Stimulated activated CD4-positive, alpha-beta T cell treated with anti-CD3 and anti-CD28 coated beads, Interleukin-4, amount 100 ng/mL, for 48 hours (primary cell): ENCODE results near the gene RBMS1.

Experiments
- DNase-seq, 2 donors: peaks; one replicate each; pipeline ENCODE4 v3.0.0-alpha.2; 2020; ENCODE audit warnings: low read depth in 2 of 2

RBMS1 gene

DNA sequence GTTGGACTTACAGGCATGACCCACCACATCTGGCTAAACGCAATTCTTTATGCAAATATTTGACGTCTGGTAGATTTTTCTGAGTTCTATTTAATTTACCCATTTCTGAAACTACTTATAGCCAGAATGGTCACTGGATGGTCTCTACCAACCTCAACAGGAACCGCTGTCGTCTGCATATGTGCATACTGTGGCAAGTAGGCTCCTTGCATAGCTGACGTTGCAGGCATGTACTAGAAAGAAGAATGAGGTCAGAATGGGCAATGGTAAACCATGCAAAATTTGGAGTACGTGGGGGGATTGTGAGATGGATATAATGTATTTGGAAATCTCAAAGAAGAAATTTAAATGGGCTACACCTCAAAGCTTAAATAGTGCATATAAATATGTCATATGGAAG is 216.5 kb downstream of the RBMS1 start:
- DNase-seq = no peak

DNA sequence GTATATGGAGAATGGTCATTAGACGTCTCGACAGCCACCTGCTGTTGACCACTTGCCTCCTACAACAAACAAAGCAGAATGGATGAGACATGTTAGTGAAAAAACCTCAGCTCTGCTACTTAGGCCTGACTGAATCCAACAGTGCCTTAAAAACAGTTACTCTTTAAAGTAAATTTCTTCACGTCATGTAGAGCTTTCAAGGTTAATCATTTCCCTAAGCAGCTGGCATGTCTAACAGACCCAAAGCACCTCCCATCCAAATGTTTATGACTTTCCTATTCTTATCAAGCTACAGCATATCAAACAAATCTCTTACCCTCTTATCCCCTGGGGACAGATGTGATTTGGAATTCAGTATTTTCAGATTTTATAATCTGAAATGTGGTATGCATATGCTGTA is 218.0 kb downstream of the RBMS1 start:
- DNase-seq = no peak

DNA sequence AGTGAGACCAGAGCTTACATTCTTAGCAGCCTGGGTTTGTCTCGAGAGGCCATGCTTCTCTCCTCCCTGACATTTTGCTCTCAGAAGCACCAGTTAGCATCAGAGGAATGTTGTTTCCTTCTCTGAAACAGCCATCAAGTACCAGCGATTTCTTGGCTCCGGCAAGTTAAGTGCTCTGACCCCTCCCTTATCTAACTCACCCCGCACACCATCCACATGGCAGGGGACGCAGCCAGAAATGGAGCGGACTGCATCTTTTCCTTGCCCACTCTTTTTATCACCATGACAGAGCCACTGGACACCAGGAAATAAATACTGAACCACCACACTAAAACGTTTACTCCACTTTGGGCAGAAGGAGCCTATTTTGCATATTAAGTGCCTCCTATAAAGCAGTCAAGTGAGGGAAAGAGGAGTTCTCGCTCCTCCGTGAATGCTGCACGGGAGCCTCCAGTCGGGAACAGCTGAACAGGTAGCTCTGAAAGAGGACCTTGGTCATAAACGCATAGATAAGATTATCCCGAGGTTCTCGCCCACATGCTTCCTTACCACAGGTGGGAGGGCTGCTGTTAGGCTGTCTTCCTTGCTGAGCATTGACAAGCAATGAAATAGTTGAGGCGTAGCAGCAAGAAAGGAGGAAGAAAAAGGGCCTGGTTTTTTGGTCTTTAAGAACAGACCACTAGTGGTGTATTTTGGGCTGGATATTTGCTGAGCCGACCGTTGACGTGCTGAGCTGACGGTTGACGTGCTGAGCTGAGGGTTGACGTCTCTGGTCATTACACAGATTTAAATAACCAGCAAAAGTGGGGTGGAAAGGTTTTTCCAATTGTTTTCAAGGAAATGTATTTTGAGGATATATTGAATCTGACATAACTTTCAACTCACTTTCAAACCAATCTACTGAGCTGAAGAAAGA is 222.2 kb downstream of the RBMS1 start:
- DNase-seq = no peak

DNA sequence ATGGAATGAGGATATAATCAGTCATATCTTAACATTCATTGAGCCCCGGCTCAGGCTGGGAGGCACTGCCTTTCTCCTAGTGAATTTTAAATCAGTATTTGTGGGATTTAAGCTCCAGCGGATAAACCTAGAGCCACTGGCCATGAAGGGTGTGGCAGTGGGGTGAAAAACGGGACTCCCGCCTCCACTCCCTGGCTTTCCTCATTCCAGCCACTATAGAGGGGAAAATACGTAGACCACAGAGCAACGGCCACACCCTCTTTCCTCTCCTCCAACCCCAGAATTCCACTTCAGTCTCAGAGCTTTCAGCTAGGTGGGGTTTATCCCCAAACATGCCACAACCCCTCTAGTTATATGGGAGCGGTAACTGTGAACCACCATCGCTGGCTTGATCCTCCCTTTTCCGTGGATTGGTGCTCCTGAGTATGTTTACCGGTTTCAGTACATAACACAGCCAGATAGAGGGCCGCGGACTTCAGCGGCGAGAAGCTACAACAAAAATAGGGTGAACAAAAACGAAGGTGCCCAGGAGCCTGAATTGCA is 223.0 kb downstream of the RBMS1 start:
- no peak for DNase-seq

DNA sequence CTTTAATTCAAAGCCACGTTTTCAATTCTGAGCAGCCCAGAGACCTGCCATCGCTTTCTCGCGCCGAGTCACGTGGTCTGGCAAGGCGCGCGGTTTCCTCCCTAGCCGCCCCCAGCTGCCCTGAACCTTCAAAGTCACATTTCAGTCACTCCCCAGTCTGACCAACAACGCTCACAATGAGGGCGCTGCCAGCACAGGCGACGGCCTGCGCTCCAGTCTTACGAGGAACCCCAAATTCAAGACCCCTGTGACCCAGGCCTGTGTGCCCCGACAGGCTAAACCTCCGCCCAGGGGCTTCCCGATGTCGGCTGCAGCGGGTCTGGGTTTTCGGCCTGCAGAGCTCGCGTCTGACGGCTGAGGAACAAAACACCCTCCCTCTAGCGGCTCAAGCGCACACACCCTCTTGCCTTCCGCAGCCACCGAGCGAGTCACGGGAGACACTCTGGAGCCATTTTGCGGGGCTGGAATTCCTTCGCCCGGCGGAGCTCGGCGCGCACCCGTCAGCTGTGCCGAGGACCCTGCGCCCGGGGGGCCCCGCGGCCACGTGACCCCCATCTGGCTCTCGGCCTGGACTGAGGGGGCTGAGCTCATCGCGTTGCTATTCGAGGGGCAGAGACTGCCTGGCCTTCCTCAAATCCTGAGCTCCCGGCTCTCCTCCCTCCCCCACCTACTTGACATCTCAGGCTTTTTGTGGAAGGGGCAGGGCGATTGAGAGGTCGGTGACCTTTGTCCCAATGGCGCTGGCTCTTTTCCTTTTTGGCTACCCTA is 223.6 kb downstream of the RBMS1 start:
- peak; percentile 50 to 58 for DNase-seq

DNA sequence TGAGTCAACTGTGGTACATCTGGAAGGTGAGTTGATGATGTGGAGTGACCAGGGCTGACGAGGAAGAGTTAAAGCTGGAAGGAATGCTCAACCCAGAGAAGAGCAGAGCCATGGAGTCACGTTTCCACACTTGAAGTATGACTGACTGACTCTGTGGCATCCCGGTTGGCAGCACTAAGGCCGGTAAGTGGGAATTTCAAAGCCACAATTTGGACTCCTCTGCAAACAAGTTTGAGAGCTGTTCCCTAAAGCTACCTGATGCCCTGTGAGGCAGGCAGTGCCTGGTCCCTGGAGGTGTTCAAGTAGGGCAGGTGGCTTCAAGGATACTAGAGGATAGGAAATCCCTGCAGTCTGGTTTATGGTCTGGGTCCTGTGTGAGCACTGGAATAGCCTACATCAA is 224.2 kb downstream of the RBMS1 start:
- no peak for DNase-seq

DNA sequence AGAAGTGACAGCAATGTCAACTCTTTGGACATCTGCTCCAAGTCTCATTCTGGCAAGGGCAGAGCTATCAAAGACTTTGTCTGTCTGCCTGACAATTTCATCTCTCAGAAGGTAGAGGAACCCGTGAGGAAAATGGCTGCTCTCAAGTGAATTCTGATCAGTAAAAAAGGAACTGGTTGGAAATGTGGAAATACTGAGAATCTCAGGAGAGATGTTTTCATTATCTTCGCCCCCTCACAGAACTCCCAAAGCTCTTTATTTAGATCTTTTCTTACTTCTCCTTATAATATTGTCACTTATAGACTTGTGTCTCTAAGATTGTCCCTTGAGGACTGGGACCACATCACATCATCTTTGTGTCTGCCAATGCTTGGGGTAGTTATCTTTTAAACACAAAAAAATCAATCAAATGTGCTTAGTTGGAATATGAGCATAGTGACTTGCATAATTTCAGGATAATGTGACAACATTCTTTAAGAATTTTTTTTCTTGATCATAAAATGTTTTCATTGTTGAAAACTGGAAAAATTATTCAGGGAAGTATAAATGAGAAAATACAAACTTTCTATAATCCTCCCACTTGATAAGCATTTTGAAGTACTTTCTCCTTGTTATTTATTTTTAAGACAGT is 225.3 kb downstream of the RBMS1 start:
- no peak for DNase-seq

DNA sequence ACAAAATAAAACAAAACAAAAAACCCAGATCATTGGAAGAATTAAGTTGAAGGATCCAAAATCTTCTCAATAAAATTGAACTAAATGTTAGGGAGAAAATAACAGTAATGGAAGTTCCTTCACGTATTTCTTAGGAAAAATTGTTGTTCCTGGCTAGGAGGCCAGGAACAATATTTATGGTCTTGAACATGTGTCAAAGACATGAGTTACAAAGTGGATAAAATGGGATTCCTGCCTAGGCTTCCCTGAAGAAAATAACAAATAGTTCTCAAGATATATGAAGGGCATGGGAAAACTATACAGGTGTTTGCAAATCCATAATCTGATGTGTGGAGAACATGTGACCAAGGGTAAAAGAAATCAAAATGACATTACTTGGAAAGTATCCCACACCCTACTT is 225.9 kb downstream of the RBMS1 start:
- DNase-seq = no peak

DNA sequence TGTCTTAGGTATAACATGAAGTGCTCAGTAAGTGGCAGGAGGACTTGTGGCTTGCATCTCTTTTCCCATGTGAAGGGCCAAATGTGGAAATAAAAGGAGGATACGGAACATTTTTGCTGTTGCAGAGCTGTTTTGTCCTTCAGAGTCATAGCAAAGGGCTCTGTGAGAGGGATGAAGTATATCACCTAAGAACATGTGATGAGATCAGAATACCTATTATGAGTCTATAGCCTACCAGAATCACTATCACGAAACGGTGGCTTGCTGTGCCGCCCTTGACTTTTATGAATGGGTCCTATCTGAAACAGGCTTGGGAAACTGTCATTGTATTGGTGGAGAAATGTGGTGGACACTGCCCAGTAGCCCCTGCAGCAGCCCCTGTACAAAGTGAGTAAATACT is 226.6 kb downstream of the RBMS1 start:
- no peak for DNase-seq

DNA sequence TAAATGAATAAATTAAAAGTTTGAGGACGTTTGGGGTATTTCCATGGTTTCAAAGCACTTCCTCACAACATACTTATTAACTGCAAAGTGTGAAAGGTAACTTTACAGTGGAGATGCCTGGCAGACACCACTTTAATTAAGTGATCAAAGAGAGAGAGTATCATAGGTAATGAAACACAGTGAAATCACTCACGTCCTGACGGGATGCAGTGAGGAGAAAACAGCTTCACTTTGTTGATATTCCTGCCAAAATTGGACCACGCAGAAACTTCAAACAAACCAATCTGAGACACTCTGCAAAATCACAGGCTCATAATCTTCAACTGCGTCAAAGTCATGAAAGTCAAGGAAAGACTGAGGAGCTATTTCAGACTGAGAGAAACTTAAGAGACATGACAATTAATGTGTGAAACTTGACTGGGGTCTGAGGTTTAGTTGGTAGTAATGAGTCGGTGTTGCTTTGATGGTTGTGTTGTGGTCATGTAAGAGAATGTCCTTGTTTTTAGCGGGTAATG is 227.5 kb downstream of the RBMS1 start:
- no peak for DNase-seq

DNA sequence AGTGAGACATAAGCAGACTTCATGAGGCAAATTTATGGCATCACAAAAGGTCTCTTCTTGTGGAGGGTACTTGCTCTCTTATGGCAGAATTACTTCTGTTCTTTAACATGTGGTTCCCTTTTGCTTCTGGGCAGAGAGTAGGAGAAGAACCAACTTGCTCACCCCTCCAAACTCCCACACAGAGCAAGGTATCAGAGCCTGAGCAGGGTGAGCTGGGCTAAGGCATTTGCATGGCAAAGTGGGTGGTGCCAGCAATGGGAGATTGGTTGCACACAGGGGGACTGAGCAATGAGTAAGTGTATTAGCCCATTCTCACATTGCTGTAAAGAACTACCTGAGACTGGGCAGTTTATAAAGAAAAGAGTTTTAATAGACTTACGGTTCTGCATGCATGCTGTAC is 229.3 kb downstream of the RBMS1 start:
- DNase-seq = no peak

DNA sequence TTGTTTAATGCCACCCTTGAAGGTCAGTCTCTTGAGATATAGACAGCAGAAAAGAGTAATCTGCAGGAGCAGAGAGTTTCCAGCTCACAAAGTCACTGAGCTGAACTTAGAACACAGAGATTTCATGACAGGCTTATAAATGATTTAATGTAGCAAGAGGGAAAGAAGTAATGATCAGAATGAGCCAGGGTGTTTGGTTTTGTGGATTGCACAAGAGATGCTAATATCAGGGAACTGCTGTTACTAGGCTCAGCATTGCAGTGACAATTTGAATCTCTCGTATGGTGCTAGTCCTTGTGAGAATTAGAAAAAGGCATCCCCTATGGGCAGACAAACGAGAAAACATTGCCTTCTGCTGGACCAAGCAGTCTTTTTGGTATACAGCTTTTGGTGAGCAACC is 231.9 kb downstream of the RBMS1 start:
- no peak for DNase-seq

DNA sequence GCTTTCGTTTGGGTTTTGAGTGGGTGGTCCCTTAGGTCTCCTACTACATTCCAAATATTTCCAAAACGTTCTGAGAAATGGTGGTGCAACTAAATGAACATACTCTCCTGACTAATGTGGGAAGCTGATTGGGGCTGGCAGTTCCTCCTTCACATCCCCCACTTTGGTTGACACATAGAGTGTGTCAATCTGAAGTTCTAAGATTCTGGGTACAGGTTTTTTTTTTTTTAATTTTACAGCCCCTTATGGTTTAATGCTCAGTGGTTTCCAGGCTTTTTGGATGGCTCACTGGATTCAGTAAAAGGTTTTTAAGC is 235.2 kb downstream of the RBMS1 start:
- no peak for DNase-seq

DNA sequence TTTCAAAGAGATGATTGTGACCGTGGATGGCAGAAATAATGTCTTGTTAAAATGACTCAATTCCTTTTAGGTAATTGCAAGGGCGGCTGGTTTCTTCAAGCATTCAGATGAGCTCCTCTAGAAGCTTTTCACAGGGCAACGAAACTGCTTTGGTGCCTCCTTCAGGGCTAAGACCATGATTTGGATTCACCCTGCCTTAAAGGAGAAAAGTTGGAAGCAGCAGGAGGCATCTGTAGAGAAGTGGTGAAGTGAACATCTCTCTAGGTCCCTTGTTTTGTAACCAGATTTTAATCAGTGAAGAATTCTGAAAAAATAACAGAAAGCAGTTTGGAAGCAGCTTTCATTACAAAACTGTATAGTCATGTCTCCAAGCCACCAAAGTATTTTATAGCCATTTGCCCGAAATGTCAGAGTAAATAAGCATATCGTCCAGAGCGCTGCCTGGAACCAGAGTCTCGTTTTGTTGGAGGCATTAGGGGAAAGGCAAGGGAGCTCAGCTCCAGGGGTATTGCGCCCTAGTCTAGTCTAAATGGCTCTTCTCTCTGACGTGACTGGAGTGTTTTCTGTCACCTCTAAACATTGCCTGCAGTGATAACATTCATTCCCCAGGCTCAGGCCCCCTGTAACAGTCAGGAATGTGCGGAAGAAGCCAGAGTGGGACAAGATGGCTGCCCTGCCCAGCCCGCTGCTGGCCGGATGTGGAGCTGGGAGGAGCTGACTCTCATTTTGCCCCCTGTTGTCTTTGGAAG is 235.7 kb downstream of the RBMS1 start:
- no peak for DNase-seq

DNA sequence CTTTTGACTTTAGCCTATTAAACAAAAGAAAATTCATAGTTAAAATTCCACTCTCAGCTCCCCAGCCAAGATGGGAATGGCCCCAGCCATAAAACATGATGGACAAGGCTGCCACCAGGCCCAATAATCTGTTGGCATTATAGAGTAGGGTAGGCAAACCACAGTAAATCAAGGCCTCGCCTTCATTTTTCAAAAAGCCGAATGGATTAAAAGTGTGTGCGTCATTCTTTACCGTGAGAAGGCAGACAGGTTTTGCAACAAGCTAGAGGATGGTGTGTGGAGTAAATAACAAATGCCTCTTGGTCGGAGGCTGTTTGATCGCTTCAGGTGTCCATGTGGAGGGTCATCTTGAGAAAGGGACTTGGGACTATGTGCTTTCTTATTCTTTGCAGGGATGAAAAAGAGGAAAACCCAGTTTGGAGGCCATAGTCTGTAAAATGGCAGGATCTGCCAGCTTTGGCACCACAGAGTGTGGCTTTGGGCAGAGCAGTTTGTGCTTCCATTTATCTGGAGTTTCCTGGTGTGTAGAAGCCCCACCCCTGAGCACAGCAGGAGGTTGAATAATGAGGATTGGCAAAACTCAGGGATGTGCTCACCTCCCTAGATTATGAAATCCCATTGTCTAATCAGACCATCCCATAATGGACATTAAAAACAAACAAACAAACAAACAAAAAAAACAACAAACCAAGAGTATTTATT is 236.4 kb downstream of the RBMS1 start:
- DNase-seq = no peak

DNA sequence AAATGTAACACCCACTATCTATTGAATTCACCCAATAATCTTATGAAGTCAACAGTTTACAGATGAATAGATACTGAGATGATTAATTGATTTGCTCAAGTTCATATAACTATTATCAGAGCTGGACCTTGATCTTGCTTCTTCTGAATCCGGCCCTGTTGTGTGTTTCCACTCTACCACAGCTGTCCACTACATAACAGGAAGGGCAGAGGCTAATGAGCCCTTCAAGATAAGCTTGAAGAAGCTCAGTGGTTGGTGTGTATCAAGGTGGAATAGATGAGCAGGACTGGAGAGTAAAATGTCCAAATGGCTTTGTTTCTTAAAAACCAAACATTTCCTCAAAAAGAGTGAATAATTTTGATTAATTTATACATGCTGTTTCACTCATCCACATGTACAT is 237.1 kb downstream of the RBMS1 start:
- DNase-seq = no peak

DNA sequence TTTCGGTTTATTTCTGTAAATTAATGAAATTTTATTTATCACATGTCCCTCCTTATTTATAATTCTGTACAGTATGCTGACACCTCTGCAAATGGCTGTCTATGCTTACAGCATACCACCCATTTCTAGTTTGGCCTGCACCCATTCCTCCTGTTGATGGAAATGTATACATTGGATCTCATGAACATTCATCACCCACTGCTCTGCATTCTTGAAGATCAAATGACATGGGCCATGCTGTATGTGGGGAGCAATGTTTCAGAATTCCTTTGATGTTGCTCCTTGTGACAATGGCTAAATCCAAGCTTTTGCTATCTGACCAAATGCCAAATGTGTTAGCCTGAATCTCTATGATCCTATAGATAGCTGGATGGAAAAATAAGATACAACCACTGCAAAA is 238.2 kb downstream of the RBMS1 start:
- no peak for DNase-seq

DNA sequence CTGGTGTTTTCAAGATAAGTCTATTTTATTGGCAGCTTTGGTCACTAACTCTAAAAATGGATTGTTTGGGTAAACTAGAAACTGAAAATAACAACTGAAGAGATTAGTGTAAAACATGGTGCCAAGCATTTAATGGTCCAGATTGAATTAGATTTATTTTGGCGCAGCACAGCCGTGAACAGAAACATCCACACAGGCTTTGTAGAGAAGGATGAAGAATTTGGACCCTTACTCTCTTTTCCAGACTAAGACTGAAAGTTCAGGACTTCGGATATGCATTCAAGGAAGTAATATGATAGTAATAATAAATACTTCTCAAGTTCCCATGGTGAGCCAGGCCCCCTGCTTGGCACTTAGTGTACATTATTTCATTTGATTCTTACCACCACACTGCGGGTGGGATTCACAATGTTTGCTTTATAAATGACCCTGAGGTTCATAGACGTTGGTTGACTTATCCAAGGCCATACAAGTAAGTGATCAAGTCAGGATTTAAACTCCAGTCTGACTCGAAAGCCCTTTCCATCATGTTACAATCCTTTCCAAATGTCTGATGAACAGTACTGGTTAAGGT is 239.3 kb downstream of the RBMS1 start:
- no peak for DNase-seq

DNA sequence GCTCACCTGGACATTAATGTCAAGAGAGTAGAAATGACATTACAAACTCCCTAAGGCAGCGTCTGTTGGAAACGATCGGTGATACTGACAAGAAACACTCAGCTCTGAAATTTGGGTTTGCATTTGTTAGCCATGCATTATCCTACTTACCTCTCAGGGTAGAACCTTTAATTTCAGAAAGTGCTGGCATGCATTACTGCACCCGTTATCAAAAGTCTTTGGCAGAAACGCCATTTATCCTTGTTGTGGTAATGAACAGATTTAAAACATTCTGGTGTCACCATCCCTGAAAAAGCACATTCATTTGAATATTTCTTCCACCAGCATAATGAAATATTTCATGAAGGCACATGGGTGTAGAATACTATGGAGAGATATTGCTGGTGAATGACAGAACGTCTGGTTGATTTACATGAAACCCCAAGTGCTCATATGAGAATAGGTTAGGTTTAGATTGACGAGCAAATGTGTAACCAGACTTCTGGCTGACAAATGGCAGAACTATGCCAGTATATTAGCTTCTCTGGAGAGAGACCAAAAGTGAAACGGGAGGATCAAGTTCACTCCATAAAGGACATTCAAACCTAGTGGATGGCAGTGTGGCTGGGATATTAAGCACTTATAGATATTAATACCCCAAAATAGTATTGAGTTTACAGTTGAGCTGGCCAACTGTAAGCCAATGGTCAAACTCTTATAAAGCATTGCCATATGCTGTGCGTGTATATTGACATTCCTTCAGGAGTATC is 240.0 kb downstream of the RBMS1 start:
- DNase-seq = no peak

DNA sequence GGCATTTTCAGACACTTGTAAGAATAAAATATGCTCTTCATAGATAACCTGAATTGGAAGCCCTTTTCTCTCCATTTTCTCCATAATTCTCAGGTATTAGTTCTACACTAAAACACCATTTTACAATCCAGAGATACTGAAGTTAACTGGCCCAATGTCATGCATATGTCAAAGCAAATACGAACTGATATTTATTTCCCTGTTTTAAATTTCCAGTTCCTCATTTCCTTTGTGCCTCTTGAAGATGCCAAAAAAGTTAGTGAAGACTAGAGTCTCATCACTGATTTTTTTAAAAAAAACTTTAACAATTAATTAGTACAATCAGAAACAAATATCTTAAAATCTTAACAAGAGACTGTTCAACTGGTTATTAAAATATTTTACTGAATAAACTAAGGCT is 240.7 kb downstream of the RBMS1 start:
- no peak for DNase-seq
